HL-60 (cell line): ENCODE results near the gene MSH3.
"Not testable (repeated sequence)": the region's sequence is repeated elsewhere in the genome, so short reads cannot be mapped to it uniquely, and the experiment has no call there.

Experiments
- DNase-seq, 2 experiments: peaks; one replicate each; pipeline ENCODE4 v3.0.0-alpha.2; 2010 to 2020; ENCODE audit warnings: low read depth in 1 of 2, low spot score in 1 of 2
- H3K27ac ChIP-seq: fragments of 250-450 bp; sonication (Bioruptor Pico); replicated peaks from 2 replicates; pipeline ENCODE4 v1.5.1; 2020; ENCODE audit warnings: mild to moderate bottlenecking, moderate library complexity
- H3K27me3 ChIP-seq: fragments of 250-450 bp; sonication (Bioruptor Pico); 2 replicates; pipeline ENCODE4 v1.5.1; 2021; ENCODE audit warnings: mild to moderate bottlenecking, moderate library complexity; ENCODE audit not compliant: insufficient read depth, poor library complexity, severe bottlenecking
- H3K4me3 ChIP-seq: replicated peaks from 2 replicates; pipeline ENCODE4 v1.5.1; 2011; ENCODE audit warnings: mild to moderate bottlenecking, control low read depth, low read length; ENCODE audit not compliant: insufficient read depth
- GABPA ChIP-seq: IDR thresholded peaks from 2 replicates; pipeline ENCODE4 v1.6.1; 2012; ENCODE audit warnings: low read depth
- POLR2AphosphoS5 ChIP-seq: IDR thresholded peaks from 2 replicates; pipeline ENCODE4 v1.6.1; 2012; ENCODE audit warnings: low read depth
- SPI1 ChIP-seq: IDR thresholded peaks from 2 replicates; pipeline ENCODE4 v1.6.1; 2012; ENCODE audit warnings: low read depth, mild to moderate bottlenecking, borderline replicate concordance
- TF ChIP-seq, protein P1 (sequence below): IDR thresholded peaks from 2 replicates; pipeline ENCODE4 v1.6.1; 2012; ENCODE audit warnings: low read depth; ENCODE audit not compliant: insufficient replicate concordance
- TF ChIP-seq, protein P2 (sequence below): IDR thresholded peaks from one replicate; pipeline ENCODE4 v1.5.1; 2011; ENCODE audit warnings: low read length, control low read depth, inconsistent platforms; ENCODE audit not compliant: insufficient read depth

MSH3 gene

DNA sequence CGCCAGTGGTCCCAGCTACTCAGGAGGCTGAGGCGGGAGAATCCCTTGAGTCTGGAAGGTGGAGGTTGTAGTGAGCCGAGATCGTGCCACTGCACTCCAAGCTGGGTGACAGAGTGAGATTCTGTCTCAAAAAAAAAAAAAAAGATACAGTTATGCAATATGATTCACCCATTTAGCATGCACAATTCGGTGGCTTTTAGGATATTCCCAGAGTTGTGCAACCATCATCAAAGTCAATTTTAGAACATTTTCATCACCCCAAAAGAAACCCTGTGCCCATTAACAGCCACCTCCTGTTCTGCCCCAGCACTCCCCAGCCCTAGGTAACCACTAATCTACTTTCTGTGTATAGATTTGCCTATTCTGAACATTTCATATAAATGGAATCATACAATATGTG, 4.7 kb downstream of the MSH3 start:
- TF ChIP-seq POLR2AphosphoS5: no peak
- TF ChIP-seq, protein P1, sequence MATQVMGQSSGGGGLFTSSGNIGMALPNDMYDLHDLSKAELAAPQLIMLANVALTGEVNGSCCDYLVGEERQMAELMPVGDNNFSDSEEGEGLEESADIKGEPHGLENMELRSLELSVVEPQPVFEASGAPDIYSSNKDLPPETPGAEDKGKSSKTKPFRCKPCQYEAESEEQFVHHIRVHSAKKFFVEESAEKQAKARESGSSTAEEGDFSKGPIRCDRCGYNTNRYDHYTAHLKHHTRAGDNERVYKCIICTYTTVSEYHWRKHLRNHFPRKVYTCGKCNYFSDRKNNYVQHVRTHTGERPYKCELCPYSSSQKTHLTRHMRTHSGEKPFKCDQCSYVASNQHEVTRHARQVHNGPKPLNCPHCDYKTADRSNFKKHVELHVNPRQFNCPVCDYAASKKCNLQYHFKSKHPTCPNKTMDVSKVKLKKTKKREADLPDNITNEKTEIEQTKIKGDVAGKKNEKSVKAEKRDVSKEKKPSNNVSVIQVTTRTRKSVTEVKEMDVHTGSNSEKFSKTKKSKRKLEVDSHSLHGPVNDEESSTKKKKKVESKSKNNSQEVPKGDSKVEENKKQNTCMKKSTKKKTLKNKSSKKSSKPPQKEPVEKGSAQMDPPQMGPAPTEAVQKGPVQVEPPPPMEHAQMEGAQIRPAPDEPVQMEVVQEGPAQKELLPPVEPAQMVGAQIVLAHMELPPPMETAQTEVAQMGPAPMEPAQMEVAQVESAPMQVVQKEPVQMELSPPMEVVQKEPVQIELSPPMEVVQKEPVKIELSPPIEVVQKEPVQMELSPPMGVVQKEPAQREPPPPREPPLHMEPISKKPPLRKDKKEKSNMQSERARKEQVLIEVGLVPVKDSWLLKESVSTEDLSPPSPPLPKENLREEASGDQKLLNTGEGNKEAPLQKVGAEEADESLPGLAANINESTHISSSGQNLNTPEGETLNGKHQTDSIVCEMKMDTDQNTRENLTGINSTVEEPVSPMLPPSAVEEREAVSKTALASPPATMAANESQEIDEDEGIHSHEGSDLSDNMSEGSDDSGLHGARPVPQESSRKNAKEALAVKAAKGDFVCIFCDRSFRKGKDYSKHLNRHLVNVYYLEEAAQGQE: no peak
- TF ChIP-seq, protein P2, sequence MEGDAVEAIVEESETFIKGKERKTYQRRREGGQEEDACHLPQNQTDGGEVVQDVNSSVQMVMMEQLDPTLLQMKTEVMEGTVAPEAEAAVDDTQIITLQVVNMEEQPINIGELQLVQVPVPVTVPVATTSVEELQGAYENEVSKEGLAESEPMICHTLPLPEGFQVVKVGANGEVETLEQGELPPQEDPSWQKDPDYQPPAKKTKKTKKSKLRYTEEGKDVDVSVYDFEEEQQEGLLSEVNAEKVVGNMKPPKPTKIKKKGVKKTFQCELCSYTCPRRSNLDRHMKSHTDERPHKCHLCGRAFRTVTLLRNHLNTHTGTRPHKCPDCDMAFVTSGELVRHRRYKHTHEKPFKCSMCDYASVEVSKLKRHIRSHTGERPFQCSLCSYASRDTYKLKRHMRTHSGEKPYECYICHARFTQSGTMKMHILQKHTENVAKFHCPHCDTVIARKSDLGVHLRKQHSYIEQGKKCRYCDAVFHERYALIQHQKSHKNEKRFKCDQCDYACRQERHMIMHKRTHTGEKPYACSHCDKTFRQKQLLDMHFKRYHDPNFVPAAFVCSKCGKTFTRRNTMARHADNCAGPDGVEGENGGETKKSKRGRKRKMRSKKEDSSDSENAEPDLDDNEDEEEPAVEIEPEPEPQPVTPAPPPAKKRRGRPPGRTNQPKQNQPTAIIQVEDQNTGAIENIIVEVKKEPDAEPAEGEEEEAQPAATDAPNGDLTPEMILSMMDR: no peak
- TF ChIP-seq SPI1: no peak
- no peak for TF ChIP-seq GABPA
- Histone ChIP-seq H3K27me3 (no peaks in the 10 kb centered on the region), H3K4me3 (no peak overlapping the region), H3K27ac (no peak overlapping the region)
- no peak for DNase-seq

DNA sequence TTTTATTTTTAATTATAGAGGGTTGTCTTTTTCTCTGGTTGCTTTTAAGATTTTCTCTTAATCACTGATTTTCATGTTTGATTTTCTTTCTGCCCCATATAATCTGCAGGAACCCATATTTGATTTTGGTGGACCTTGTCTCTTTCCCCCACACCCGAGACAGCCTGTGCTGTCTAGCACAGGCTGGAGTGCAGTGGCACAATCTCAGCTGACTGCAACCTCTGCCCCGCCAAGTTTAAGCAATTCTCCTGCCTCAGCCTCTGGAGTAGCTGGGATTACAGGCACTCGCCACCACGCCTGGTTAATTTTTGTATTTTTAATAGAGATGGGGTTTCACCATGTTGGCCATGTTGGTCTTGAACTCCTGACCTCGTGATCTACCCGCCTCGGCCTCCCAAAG, 6.2 kb downstream of the MSH3 start:
- H3K27me3 ChIP-seq, H3K4me3 ChIP-seq: not testable (repeated sequence)

DNA sequence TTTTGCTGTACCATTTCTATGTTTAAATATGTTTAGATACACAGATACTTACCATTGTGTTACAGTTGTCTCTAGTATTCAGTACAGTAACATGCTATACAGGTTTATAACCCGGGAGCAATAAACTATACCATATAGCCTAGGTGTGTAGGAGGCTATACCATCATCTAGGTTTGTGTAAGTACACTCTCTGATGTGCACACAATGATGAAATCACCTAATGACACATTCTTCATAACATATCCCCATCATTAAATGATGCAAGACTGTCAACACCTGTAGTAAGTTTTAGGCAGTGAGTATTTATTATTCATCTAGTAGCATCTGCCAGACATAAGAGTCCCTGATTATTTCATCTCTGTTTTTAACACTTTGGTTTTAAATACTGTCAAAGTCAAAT, 7.7 kb downstream of the MSH3 start:
- no peak overlapping the region for H3K4me3 ChIP-seq
- TF ChIP-seq POLR2AphosphoS5: no peak
- TF ChIP-seq, protein P1: no peak
- TF ChIP-seq, protein P2: no peak
- TF ChIP-seq GABPA: no peak
- TF ChIP-seq SPI1: no peak
- no peak overlapping the region for H3K27ac ChIP-seq
- H3K27me3 ChIP-seq: no peaks in the 10 kb centered on the region
- DNase-seq: no peak

More for the DNA sequence above, 6.2 kb downstream of the MSH3 start:
- not testable (repeated sequence) for DNase-seq, H3K27ac ChIP-seq

DNA sequence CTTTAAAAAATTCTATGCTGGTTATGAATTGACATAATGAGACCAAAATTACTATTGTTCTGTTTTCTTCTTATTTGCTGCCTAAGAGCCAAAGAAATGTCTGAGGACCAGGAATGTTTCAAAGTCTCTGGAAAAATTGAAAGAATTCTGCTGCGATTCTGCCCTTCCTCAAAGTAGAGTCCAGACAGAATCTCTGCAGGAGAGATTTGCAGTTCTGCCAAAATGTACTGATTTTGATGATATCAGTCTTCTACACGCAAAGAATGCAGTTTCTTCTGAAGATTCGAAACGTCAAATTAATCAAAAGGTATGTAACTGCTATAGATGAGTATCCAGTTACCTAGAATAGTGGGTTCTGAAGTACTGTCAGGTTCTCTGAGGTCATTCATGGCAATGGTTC, 10.6 kb downstream of the MSH3 start:
- DNase-seq: no peak
- no peak overlapping the region for H3K27ac ChIP-seq

DNA sequence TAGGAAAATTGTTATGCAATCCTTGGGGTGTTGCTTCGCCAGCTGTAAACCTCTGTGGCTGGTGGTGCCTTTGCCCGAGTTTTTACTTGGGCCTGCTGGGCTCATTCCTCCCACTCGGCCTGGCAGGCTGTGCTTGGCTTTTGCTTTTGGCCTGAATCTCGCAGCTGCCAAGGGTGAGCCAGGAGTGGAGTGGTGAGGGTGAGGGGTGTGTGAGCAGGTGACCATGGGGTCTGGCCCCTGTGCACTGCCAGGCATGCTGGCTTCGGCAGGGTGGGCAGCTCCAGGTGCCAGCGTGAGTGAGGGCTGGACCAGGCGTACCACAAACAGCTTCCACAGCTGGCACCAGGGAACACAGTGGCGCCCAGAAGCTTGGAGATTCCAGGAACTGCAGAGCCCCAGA, 12.9 kb downstream of the MSH3 start:
- no peak for DNase-seq
- Histone ChIP-seq H3K27me3 (no peaks in the 10 kb centered on the region), H3K27ac (no peak overlapping the region), H3K4me3 (no peak overlapping the region)
- TF ChIP-seq SPI1 (no peak), GABPA (no peak), POLR2AphosphoS5 (no peak)
- TF ChIP-seq, protein P1: no peak
- TF ChIP-seq, protein P2: no peak

More for the DNA sequence above, 10.6 kb downstream of the MSH3 start:
- no peaks in the 10 kb centered on the region for H3K27me3 ChIP-seq
- no peak for TF ChIP-seq POLR2AphosphoS5
- H3K4me3 ChIP-seq: no peak overlapping the region
